ENCODE results near the gene KCNA2.
A peak's percentile ranks its signal among the peaks of the same experiment; 100 is the strongest.

KCNA2 gene

DNA sequence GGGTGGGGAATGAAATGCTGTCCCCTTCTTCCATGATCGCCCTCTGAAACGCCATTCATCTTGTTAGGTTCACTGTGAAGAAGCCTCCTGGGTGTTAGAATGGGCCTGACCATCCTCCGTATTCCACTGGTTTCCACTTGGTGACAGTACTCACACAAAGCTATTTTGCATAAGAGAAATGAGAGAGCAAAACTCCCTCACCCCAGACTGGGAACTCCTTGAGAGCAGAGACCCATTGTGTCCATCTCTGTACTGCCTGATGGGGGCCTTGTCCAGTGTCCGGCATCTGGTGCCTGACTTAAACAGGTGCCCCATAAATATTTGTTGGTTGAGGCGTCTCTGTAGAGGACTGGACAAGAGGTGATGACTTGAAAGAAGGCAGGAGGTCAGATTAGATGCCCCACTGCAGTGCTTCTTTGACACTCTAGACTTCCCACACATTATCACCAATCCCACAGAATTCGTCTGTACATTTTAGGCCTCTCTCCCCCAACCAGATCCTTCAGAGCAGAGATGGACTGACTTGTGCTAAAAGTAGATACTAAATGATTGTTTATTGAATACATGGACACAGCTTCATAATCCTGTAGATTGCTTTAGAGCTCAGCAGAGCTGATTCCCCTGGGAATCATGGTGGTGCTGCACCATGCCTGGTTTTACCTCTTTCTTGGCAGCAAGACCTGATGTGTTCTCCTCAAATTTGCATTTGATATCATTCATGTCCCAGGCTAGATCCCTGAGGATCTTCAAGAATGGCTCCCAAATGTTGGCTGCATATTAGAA, 22.4 kb upstream of the KCNA2 start:
- no peak for DNase-seq

DNA sequence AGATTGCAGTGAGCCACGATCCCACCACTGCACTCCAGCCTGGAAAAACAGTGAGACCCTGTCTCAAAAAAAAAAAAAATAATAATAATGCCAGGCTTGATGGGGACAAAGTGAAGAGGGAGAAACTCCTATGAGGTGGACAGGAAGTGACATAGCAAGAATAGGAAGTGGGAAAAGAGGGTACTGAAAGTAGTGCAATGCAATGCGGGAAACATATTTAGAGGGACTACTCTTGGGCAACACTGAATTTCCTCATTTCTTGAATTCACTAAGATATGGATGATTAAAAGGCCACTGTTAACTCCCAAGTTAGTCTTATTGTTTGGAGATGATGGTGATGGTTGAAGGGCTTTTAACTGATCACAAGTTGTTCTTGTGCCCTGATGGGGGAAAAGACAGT, 21.6 kb upstream of the KCNA2 start:
- no peak for DNase-seq

DNA sequence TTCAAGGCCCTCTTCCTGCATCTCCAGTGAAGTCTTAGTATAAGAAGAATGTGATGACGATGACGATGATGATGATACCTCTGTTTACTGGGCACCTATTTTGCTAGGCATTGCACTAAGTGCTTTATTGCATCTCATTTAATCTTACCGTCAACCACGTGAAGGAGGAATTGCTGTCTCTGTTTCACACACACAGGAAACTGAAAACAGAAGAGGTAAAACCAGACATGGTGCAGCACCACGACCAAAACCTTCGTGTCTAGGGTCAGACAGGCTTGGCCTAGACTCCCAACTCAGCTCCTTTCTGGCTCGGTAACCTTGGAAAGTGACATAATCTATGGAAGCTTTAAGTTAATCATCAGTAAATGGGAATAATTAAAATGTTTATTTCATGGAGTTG, 20.7 kb upstream of the KCNA2 start:
- DNase-seq = no peak

DNA sequence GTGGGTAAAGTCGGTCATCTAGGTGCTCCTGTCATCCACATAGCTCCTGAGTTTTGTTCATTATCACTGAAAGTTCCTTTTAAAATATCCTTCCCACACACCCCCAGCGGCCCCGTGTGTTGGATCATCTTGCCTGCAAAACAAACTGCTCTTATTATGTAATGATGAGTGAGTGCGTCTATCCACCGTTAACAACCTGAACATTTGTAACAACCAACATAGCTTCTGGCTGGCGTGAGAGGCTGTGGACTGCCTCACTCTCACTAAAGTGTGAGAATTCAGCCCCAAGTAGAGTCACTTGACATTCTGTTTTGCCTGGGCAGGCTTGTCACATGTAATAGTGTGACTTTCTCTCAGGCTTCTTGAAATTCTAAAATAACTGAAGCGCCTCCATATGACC, 14.5 kb upstream of the KCNA2 start:
- DNase-seq = no peak

DNA sequence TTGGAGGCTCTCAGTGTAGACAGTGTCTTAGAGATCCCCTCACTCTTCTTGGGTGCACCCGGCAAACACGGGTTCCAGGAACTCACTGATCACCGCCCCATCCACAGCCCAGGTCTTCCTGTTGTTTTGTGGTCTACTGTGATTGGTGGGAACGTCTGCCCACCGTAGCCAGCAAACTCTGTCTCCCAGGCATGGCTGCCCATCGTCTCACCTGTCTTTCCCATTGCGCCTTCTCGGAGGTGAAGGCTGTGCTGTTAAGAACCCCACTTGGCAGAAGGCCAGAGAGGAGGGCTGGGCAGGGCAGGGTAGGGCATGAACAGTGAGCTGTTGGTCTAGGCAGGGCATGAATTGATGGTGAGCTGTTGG, 14.1 kb upstream of the KCNA2 start:
- DNase-seq = peak in 1 of 2 experiments; percentile 15

DNA sequence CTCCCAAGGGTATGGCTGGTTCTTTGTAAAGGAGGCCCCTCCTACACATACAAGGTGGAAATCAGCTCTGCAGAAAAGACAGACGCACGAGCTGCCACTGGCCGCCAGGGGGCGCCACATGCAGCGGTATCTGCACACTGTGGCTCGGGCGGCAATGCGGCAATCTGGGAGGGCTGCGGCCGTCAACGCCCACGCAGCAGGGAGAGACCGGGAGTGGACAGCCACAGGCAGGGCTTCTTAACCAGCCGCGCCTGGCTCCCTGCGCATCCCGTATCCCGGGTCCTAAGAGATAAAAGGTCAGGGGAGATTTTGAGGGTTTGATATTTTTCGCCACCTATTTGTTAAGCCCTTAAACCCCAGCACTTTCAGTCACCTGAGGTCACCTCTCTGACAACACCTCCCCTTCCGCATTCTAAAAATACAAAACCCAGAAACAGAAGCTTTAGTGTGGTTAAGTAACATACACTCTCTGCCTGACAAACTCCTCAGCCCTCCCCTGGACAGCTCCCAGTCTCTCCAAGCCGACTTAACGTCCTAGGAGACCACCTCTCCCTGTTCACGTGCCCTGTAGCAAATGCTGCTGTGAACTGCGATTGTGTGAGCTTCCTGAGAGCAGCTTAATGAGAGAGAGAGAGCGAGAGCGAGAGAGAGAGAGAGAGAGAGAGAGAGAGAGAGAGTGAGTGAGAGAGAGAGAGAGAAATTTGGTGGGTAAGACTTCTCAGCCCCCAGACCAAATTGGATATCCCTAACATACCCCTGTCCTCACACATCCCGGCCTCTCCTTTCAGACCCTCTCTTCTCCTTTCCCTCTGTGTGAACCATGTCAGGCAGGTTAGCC, 13.5 kb upstream of the KCNA2 start:
- DNase-seq = peak; percentile 45 to 59

DNA sequence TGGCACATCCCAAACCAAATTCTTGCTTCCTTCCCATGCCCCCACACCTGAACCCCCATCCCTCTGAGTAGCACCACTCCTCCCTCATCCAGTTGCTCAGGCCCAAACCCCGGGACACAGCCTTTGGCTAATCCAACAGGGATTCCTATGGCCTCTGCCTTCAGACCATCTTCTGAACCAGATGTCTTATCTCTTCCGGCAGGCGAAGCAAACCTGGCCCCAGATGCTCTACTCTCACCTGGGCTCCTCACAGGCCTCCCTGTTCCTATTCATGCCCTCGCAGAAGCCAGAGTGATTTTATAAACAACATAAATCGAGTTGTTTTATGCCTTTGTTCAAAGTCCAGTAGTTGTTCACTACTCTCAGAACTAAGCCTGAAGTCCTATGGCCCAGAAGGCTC, 12.5 kb upstream of the KCNA2 start:
- DNase-seq = no peak

DNA sequence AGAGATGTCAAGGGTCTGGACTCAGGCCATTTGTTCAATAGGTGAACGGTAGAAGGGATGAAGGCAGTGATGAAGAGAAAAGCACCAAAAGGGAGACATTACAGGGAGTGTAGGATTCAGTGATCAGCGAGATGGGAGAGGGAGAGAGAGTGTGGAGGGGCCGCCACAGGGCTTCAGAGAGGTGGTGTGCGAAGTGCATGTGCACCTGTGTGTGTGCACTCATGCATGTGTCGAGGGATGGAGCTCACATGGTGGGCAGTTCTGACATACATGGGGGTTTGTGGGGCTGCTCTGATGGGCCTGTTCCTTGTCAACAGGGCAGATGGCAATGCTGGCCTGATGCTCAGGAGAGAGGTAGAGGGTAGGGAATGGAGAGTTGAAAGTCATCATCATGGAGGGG, 11.4 kb upstream of the KCNA2 start:
- no peak for DNase-seq

DNA sequence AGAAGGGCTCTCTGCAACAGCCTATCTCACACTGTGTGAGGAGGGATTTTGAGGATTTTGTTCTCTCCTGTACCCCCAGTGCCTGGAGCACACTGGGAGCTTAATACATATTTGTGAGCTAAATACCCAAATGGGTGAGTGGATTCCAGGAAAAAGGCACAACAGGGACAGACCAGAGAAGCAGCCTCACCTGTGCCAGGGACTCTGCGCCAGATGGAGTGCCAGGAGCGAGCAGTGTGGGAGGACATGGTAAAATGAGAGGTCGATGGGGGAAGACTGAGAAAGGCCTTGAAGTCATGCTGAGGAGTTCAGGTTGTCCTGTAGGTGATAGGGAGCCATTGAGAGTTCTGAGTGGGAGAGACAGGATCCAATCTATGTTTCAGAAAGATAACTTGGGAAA, 11.0 kb upstream of the KCNA2 start:
- DNase-seq = no peak

DNA sequence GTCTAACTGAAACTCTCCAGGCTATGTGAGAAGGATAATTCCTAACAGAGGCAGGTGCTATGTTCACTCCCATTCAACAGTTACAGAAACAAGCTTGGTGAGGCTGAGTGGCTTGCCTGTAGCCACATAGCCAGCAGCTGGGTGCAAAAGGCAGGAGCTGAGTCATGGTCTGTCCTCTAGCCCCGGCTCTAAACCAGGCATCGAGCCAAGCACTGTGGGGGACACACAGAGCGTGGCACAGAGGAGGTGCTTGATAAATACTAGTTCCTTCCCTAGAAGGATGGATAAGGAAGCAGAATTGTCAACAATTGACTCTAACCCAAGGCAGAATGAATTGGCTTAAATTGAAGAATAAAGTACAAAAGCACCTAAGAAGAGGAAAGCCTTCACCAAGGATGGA, 10.4 kb upstream of the KCNA2 start:
- no peak for DNase-seq

DNA sequence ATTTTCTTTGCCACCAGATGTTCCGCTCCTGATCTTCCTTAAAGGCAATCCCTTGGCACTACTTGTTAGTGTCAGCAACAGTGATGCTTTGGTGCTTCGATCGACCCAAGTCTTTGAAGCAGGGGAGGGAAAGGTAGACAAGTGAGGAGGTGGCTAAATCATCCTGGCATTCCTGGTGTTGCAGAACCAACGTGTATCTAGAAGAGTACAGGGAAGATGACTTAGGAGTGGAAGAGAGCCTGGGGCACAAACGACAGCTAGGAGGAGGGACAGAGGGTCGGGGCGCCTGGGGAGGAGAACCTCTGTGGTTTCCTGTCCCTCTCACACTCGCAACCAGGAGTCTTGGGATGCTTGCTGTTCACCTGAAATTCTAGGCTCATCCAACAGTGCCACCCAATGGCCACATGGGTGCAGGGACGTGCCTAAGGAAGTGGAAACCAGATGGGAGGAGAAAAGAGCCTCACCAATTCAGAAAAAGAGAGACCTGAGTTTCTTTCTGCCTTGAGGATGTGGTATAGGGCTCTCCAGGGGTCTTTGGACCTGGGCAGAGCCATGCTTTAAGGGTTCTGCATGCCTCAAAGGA, 9.5 kb upstream of the KCNA2 start:
- peak; percentile 22 to 50 for DNase-seq

DNA sequence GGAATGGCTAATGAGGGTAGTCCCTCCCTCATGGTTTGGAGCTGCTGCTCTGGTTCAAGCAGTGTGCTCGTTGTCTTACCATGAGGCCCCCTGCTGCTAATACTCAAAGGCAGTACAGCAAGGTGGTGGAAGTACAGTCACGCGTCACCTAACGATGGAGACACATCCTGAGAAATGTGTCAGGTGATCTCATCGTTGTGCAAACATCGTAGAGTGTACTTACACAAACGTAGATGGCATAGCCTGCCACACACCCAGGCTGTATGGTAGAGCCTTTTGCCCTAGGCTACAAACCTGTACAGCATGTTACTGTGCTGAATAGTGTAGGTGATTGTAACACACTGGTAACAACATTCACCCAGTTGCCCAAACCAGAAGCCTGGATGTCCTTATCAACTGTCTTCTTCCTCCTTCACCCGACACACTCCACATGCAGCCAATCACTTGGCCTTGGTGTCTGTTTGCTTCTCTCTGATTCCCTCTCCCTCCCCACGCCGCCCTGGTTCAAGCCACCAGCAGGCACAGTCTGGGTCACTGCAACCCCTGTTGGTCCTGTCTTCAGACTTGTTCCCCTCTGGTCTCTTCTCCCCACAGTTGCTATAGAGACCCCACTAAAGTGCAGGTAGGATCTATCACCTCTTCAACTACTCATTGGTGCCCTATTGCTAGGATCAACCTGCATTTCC, 6.0 kb upstream of the KCNA2 start:
- DNase-seq = peak; percentile 15 to 42

DNA sequence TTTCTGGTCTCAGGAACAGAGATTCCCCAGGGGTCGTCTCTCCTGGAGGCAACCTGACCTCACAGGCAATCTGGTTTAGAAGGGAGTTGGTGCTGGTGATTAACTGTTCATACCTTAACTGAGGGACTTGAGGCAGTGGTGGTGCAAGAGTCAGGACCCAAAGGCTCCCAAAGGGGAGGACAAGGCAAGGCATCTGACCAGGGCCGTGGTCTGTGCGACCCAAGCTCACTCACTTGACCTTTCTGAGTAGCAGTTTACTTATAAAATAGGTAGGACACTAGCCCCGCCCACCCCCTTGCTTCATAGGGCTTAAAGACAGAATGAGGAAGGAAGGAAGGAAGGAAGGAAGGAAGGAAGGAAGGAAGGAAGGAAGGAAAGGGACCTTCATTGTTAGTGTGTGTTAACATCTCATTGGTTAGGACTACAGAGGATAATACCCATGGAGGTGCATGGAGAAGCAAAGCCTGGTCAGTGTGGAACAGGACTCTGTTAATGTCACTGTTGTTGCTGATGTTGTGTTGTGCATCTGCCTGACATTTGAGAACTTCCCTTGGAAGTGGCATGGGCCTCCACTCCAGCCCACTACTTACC, 4.6 kb upstream of the KCNA2 start:
- DNase-seq = no peak

DNA sequence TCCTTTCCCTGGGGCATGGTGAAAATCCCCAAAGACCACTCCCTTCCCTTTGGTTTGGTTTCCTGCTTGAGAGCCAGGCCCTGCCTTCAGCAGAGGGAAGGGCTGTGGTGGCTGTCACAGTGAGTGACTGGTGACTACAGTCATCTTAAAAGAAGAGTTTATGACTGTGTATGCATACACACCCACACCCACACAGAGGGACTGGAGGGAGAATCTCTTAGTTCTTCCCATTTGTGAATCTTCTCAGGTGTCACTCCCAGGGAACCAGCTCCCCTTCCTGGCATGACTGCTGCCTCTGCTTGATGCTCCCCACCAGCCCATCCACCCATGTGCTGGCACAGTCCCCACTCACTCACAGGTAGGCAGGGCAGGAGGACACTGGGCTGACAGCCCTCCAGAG, 3.9 kb upstream of the KCNA2 start:
- DNase-seq = no peak

DNA sequence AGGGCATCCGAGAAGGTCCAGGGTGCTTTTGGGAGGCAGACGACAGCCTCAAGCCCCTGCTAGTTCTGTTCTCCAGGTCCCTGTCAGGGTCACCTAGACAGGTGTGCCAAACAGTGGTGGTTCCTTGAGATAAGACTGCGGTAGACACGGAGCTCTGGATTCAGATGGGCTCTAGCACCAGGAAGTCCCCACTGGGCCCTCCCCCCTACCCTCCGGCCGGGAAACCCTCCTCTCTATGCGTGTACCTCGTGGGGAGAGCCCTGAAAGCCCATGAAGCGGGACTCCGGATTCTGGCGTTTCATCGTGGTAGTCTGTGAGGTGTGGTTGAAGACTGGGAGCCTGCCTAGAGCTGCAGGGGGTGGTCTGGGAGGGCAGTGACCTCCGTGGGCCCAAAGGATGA, 2.1 kb upstream of the KCNA2 start:
- DNase-seq = no peak

DNA sequence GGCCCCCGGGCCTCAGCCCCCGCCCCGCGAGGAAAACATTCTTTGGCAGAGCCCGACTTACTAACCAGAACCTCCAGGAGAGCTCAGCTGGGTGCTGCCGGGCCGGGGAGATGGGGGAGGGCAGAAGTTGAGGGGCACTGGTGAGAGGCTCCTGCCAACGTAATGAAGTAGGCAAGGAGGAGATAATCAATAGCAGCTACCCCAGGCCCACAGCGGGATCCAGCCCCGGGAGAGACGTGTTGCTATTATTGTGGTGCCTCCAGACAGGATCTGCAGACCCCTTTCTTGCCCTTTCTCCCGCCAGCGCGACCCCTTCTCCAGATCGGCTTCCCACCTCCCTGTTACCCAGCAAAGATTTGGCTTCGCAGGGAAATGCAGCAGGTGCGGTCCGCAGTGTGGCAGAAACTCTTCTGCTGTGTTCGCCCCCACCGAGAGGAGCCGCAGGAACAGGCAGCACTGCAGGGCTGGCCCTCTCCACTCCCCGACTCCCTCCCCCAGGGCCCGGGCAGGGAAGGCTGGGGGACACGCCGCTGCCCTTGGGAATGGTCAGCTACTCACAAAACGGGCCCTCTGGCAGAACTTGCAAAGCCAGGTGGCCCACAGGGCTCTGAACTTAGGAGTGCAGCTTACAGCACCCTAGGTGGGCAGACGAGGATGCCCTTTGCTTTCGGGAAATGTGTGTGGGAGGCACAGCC, 1.5 kb upstream of the KCNA2 start:
- no peak for DNase-seq

DNA sequence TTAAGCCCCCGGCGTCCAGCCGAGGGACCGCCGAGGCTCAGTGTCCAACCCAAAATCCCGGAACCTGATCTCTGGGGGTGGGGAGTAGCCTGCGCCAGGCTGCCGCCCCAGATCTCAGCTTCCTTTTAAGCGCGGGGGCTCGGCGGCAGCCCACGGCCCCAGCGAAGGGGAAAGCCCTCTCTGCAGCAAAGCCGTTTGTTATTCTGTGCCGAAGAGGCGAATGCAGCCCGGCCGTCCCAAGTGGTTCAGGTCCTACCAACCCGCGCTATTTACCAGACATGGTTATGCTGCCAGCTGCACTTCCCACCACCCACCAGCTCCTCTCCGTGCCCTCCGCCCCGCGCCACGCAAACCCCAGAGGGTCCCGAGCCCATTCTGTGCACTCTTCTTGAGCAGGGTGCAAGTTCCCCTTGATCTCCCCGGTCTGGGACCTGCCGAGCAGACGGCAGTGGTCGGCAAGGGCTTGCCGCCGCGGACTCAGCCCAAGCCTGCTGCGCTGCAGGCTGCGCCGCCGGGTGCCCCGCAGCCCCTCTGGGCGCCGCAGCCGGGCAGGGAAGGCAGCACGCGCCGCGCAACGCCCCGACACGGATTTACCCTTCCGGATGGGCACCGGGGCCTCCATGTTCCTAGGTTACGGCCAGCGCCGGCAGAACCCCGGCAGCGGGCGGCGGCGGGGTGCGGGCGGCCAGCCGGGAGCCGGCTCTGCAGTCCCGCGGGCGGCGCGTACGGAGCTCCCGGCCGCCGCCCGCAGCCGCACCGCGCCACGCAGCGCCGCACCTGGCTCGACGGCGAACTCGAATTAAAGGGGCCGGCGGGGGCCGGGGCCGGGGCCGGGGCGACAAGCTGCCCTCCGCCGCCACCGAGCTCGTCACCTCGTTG, 738 bp upstream of the KCNA2 start:
- DNase-seq = no peak

DNA sequence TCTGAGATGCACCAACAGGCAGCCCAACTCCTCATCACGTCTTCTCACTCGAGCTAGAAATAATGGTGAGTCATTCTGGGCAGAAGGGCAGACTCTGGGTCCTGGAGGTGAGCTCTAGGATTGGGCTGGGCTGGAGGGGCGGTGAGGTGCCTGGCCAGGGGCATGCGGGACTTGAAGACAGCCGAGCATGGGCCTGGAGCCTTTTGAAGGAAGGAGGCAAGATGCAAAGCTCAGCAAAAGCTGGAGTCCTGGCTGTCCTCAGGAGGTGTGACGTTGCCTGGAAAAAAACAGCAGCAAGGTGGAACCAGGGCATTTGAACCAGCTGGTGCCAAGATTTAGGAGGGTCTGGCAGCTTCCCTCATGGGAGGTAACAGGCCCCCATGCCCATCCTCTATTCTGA, 712 bp downstream of the KCNA2 start:
- no peak for DNase-seq

DNA sequence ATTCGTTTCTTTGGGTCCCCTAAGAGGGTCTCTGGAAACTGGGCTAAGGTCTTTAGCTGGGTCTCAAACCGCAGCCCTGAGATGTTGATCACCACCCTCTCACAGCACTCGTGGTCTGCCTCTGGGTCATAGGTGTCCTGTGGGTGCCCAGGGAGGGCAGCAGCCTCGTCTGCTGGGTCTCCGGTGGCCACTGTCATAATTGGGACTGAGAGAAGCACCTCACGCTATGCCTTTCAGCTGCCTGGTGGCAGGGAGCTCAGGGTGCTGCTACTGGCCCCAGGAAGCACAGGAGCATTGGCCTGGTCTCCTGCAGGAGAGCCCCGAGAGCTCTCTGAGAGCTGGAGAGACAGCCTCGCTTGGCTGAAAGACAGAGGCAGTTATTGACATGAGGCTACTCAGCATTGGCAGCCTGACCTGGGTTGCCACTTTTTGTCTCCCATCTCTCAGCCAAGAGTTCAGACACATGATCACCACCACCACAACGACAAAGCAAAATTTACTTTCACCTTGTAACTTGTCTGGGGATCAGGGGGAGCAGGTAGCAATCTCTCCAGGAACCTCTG, 1.5 kb downstream of the KCNA2 start:
- DNase-seq = no peak

DNA sequence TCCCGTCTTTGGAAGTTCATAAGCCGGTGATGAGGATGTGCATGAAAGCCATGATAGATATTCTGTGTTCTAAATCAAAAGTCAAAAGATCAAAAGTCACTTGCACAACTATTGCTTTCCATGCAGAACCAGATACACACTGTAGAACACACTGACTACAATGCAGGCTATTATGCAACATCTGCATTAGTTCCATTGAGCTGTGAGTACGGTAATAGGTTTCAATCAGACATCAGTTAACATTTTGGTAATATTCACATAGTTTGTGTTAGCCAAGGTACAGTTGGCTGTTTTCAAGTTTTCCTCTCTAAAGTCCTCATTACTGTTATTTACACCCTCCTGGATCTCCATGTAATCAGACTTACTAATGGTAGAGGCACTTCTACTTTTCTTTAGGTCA, 3.1 kb downstream of the KCNA2 start:
- DNase-seq = no peak

DNA sequence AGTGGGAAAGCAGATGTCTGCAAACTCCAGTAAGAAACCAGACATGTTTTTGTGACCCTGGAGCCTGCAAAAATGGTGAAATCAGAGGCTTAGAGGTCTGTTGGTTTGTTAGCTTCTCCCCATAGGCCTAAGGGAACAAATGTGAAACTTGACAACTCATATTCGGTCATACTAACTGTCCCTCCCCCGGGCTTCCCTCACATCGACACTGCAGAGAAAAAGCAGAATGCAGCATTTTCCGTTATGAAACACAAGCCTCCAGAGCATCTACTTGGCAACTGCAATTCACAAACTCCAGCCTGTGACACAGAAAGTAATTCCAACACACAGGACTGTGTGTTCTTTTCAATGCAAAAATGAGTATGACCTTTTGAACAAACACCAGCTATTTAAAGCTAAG, 3.7 kb downstream of the KCNA2 start:
- DNase-seq = no peak
